ENCODE results near the gene ADAT1.

DNA sequence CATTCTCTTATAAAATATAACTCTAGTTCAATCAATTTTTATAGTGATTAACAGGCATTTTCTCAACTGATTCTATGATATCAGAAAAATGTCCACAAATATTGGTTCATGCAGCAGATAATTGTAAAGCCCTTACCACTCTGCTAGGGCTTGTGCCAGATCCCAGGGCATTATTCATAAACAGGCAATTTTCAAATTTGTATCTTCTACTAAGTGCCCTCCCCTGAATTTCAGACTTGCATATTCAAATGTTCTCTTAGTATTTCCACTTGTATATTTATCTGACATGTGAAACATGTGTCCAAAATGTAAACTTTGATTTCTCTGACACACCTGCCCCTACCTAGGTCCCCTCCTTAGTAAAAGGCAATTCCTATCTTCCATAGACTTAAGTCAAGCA, 44.4 kb upstream of the ADAT1 start:
- TF ChIP-seq, protein P1, sequence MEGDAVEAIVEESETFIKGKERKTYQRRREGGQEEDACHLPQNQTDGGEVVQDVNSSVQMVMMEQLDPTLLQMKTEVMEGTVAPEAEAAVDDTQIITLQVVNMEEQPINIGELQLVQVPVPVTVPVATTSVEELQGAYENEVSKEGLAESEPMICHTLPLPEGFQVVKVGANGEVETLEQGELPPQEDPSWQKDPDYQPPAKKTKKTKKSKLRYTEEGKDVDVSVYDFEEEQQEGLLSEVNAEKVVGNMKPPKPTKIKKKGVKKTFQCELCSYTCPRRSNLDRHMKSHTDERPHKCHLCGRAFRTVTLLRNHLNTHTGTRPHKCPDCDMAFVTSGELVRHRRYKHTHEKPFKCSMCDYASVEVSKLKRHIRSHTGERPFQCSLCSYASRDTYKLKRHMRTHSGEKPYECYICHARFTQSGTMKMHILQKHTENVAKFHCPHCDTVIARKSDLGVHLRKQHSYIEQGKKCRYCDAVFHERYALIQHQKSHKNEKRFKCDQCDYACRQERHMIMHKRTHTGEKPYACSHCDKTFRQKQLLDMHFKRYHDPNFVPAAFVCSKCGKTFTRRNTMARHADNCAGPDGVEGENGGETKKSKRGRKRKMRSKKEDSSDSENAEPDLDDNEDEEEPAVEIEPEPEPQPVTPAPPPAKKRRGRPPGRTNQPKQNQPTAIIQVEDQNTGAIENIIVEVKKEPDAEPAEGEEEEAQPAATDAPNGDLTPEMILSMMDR (IDR thresholded peaks at IDR 0.05), result no peak
- TF ChIP-seq POLR2AphosphoS5 (IDR thresholded peaks at IDR 0.05), result no peak
- no peak for TF ChIP-seq POLR2A (IDR thresholded peaks at IDR 0.05)

Measured in gastroesophageal sphincter (tissue), 3 donors.